ENCODE data around the gene PLEKHG4. TPM values are rescaled to one million over a fixed set of nuclear protein-coding genes. Genes with fewer than 3 reads are reported as not detected.

The PLEKHG4 gene
- total RNA-seq, 6 experiments from 2014 or later: 0.09 to 0.53 (median 0.20) TPM

DNA sequence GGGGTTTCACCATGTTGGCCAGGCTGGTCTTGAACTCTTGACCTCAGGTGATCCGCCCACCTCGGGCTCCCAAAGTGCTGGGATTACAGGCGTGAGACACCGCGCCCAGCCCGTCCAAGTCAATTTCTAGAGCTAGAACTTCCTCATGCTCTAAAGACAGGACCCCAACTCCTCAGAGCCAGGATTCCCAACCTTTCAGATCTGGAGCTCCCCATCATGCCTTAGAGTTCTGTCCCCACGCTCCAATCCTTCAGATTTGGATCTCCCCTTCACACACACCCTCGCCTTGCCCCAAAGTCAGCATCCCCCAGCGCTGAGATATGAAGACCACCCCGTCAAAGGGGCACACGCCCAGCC, 46.8 kb downstream of the PLEKHG4 start:
- WGBS (ENCODE audit: insufficient coverage, low coverage, low lambda C conversion rate, missing lambda C conversion rate): 34% methylated on average over 9 of the region's 11 CpGs
- no peaks in the 10 kb centered on the region for H3K9me3 ChIP-seq
- H3K27ac ChIP-seq: no peak overlapping the region
- peaks cover 0 to 6% (median 0%) of the 10 kb centered on the region in 4 donors for H3K4me1 ChIP-seq
- intact Hi-C loops (cut with DNase I): no loop called here
- H3K36me3 ChIP-seq: no peaks in the 10 kb centered on the region
- DNase-seq (no peak), ATAC-seq (no peak)
- no peak for TF ChIP-seq POLR2A (IDR thresholded peaks at IDR 0.05)
- TF ChIP-seq, protein P1, sequence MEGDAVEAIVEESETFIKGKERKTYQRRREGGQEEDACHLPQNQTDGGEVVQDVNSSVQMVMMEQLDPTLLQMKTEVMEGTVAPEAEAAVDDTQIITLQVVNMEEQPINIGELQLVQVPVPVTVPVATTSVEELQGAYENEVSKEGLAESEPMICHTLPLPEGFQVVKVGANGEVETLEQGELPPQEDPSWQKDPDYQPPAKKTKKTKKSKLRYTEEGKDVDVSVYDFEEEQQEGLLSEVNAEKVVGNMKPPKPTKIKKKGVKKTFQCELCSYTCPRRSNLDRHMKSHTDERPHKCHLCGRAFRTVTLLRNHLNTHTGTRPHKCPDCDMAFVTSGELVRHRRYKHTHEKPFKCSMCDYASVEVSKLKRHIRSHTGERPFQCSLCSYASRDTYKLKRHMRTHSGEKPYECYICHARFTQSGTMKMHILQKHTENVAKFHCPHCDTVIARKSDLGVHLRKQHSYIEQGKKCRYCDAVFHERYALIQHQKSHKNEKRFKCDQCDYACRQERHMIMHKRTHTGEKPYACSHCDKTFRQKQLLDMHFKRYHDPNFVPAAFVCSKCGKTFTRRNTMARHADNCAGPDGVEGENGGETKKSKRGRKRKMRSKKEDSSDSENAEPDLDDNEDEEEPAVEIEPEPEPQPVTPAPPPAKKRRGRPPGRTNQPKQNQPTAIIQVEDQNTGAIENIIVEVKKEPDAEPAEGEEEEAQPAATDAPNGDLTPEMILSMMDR (IDR thresholded peaks at IDR 0.05): no peak
- H3K4me3 ChIP-seq: peak overlapping the region in 2 of 3 donors; percentile 16 to 36
- no peaks in the 10 kb centered on the region for H3K27me3 ChIP-seq

DNA sequence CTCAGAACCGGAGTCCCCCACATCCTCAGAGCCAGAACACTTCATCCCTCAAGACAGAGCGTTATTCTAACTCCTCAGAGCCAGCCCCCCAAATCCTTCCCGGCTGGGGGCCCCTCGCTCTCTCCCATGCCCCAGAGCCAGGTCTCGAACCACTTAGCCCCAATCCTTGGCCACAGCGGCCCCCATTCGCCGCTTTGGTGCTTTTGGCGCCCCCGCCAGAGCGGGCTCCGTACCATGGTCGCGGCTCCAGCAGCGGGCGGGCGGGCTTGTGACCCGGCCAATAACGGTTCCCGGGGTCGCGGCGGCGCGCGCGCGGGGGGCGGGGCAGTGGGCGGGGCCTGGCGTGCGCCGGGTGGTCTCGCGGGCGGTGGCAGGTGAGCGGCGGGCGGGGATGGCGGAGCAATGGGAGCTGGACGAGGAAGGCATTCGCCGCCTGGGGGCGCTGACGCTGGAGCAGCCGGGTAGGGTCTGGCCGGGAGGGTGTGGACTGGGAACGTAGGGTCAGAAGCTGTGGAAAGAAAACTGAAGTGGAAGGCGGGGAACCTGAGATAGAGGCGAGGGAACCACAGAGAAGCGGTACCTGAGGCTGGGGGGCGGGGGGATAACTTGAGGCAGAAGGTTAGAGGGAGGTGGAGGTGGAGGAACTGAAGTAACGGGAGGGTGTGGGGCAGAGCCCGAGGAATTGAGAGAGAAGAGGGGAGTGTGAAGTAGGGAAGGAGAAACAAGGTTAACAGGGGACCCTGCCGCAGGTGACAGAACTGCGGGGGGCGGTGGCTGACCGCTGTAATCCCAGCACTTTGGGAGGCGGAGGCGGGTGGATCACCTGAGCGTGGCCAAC, 47.4 kb downstream of the PLEKHG4 start, which contains the start of the genes KCTD19 and LRRC36:
Gene KCTD19 (minus strand): TSS at position 270 of the 838 bp plus-strand sequence. CDS start 34 bp downstream, at position 236.
Gene LRRC36 (plus strand): TSS at position 344 of the 838 bp plus-strand sequence. CDS start 48 bp downstream, at position 392.
- intact Hi-C loops (cut with DNase I): no loop called here
- no peak within 1 kb of the TSS for H3K27ac ChIP-seq
- H3K36me3 ChIP-seq: no peaks in the 10 kb centered on the region
- ATAC-seq (peak; percentile 33 to 57 (median 50)), DNase-seq (peak; percentile 54 to 62 (median 55))
- peak within 1 kb of the TSS in 2 of 3 donors; percentile 16 to 36 for H3K4me3 ChIP-seq
- TF ChIP-seq, protein P1 (IDR thresholded peaks at IDR 0.05): peak; percentile 11 to 35 (median 24)
- no peak for TF ChIP-seq POLR2A (IDR thresholded peaks at IDR 0.05)
- H3K4me1 ChIP-seq: peaks cover 0 to 6% (median 0%) of the 10 kb centered on the region in 4 donors
- H3K9me3 ChIP-seq: no peaks in the 10 kb centered on the region
- 11% methylated on average over 60 of the region's 61 CpGs for WGBS (ENCODE audit: insufficient coverage, low coverage, low lambda C conversion rate, missing lambda C conversion rate)
- H3K27me3 ChIP-seq: no peaks in the 10 kb centered on the region

DNA sequence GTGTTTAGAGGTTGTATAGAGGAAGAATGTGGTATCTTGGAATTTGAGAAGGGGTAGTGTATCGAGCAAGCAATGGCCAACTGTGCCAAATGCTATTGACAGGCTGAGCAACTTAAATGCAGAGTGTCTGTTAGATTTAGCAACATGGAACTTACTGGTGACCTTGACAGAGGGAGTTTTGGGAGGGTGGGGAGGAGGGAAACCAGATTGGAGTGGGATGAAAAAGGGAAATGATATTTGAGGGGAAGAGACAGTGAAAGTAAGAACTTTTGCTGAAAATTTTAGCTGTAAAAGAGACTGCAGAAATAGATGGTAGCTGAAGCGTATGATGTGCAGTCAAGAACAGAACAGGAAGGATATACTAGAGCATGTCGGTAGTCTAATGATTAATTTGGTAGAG, 48.4 kb downstream of the PLEKHG4 start:
- no peaks in the 10 kb centered on the region for H3K27me3 ChIP-seq
- WGBS (ENCODE audit: insufficient coverage, low coverage, low lambda C conversion rate, missing lambda C conversion rate): 63% methylated on average over 3 of the region's 3 CpGs
- no peaks in the 10 kb centered on the region for H3K36me3 ChIP-seq
- H3K9me3 ChIP-seq: no peaks in the 10 kb centered on the region
- H3K27ac ChIP-seq: no peak overlapping the region
- ATAC-seq (no peak), DNase-seq (no peak)
- H3K4me3 ChIP-seq: no peak overlapping the region
- intact Hi-C loops (cut with DNase I): no loop called here
- TF ChIP-seq, protein P1 (IDR thresholded peaks at IDR 0.05): no peak
- TF ChIP-seq POLR2A (IDR thresholded peaks at IDR 0.05): no peak
- peaks cover 0 to 6% (median 0%) of the 10 kb centered on the region in 4 donors for H3K4me1 ChIP-seq

DNA sequence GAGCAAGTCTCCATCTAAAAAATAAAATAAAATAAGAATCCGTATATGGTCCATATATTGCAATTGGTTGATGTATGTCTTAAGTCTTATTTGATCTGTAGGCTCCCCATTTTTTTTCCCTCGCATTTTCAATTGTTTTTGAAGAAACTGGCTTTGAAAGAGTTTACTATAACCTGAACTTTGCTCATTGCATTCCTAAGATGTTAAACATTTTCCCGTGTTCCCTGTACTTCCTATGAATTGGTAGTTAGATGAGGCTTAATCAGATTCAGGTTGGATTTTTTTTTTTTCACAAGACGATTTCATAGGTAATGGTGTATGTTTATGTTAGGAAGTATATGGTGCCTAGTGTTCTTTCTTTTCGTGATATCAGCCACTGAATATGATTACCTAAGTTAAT, 50.6 kb downstream of the PLEKHG4 start:
- H3K4me3 ChIP-seq: no peak overlapping the region
- H3K4me1 ChIP-seq: peaks cover 0 to 6% (median 0%) of the 10 kb centered on the region in 4 donors
- DNase-seq: no peak
- TF ChIP-seq, protein P1 (IDR thresholded peaks at IDR 0.05): no peak
- TF ChIP-seq POLR2A (IDR thresholded peaks at IDR 0.05): no peak
- WGBS (ENCODE audit: insufficient coverage, low coverage, low lambda C conversion rate, missing lambda C conversion rate): 55% methylated on average over 5 of the region's 5 CpGs
- no peak overlapping the region for H3K27ac ChIP-seq
- no peaks in the 10 kb centered on the region for H3K36me3 ChIP-seq
- no peaks in the 10 kb centered on the region for H3K9me3 ChIP-seq
- no peaks in the 10 kb centered on the region for H3K27me3 ChIP-seq
- intact Hi-C loops (cut with DNase I): no loop called here
- ATAC-seq: no peak

Measured in right lobe of liver (tissue), 6 donors.